ENCODE results near the gene CBX5.
"Not testable (repeated sequence)": the region's sequence is repeated elsewhere in the genome, so short reads cannot be mapped to it uniquely, and the experiment has no call there.

The CBX5 gene

DNA sequence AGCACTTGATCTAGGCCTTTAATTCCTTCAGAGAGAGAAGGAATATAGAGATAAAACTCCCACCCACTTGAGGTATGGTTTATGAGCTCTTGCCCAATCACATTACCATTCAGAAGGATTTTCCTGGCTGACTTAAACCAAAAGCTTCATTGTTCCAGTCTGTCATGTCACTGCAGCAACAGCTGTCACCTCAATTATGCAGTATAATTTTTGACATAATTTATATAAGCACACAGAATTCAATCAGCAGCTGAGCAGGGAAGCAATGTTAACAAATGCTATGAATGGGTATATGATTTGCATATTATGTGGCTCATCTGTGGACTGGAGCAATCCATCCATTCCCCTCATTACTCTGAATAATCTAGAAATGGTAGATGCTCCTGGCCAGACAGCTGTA lies 40.3 kb downstream of the CBX5 start:
- H3K4me3 ChIP-seq (ENCODE audit: extremely low read depth, insufficient read depth, low read length, poor library complexity, severe bottlenecking), result no peak overlapping the region
- H3K9me3 ChIP-seq (ENCODE audit: control insufficient read depth, low read length), result no peaks in the 10 kb centered on the region
- no peaks in the 10 kb centered on the region for H3K4me1 ChIP-seq (ENCODE audit: control insufficient read depth, insufficient read depth, low read length, poor library complexity, severe bottlenecking)
- no peak overlapping the region for H3K27ac ChIP-seq (ENCODE audit: low read depth, low read length, severe bottlenecking)
- peaks cover 93% of the 10 kb centered on the region for H3K36me3 ChIP-seq (ENCODE audit: control insufficient read depth, insufficient read depth, low read length)

DNA sequence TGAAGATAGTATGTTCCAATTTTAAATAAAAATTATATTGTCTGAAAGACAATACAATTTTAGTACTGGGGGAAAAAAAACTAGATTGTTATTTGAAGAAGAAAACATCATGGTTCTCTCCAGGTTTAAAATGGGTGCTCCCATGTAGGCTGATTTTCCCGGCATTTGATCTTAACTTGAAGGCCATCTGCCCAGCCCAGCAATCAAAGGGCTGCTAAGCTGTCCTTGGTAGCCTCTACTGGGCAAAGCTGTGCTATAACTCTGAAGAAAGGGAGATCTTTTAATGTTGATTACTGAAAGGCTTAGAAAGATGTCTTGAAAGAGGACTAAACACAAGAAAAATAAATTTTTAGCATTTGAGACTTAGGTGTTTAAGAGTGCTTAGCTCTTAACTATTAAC lies 41.4 kb downstream of the CBX5 start:
- Histone ChIP-seq H3K9me3 (ENCODE audit: control insufficient read depth, low read length) (no peaks in the 10 kb centered on the region), H3K4me1 (ENCODE audit: control insufficient read depth, insufficient read depth, low read length, poor library complexity, severe bottlenecking) (no peaks in the 10 kb centered on the region), H3K27ac (ENCODE audit: low read depth, low read length, severe bottlenecking) (no peak overlapping the region), H3K36me3 (ENCODE audit: control insufficient read depth, insufficient read depth, low read length) (peaks cover 87% of the 10 kb centered on the region), H3K4me3 (ENCODE audit: extremely low read depth, insufficient read depth, low read length, poor library complexity, severe bottlenecking) (no peak overlapping the region)
- 90 to 100% methylated on average over 1 of the region's 1 CpG for WGBS, 2 experiments (ENCODE audit: insufficient coverage in 2 of 2)

DNA sequence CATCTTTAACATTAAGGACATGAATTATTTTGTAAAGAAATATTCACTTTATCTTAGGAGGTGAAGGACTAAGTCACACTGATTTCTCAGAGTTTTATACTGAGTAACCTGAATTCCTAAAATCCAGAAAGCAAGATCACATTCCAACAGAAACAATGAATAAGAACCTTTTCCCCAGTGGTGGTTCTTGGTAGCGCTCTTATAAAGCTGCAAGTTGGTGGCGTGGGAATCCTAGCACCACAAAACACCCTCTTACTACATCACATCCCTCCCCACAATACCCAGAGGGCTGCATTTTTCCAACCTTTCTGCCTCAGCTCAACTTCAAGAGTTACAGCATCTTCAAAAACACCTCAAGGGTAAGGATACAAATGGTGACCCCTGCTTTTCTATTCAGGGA lies 47.1 kb downstream of the CBX5 start:
- no peaks in the 10 kb centered on the region for H3K9me3 ChIP-seq (ENCODE audit: control insufficient read depth, low read length)
- 95 to 100% methylated on average over 2 of the region's 2 CpGs for WGBS, 2 experiments (ENCODE audit: insufficient coverage in 2 of 2)
- no peak overlapping the region for H3K4me3 ChIP-seq (ENCODE audit: extremely low read depth, insufficient read depth, low read length, poor library complexity, severe bottlenecking)
- H3K27ac ChIP-seq (ENCODE audit: low read depth, low read length, severe bottlenecking), result no peak overlapping the region
- H3K36me3 ChIP-seq (ENCODE audit: control insufficient read depth, insufficient read depth, low read length), result peaks cover 45% of the 10 kb centered on the region
- H3K4me1 ChIP-seq (ENCODE audit: control insufficient read depth, insufficient read depth, low read length, poor library complexity, severe bottlenecking), result peaks cover 22% of the 10 kb centered on the region

DNA sequence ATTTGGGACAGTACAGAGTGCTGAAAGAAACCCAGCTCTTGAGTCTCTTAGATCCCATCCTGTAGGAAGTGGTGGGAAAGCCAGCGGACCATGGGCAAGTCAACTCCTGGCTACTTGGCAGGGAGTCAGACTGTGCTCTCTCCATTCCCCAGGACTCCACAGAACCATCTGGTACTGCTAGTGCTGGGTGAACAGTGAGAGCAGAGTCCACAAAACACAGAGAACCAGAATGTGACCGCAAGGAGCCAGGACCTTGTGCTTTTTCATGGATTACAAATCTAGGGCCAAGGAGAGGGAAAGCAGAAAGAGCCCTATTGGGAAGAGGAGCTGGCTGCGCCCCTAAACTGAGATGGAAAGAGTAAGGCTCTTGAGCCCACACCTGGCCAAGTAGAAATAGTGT lies 48.7 kb downstream of the CBX5 start:
- 93 to 97% methylated on average over 2 to 3 of the region's 3 CpGs for WGBS, 2 experiments (ENCODE audit: insufficient coverage in 2 of 2)
- H3K4me3 ChIP-seq (ENCODE audit: extremely low read depth, insufficient read depth, low read length, poor library complexity, severe bottlenecking); H3K9me3 ChIP-seq (ENCODE audit: control insufficient read depth, low read length): not testable (repeated sequence)

DNA sequence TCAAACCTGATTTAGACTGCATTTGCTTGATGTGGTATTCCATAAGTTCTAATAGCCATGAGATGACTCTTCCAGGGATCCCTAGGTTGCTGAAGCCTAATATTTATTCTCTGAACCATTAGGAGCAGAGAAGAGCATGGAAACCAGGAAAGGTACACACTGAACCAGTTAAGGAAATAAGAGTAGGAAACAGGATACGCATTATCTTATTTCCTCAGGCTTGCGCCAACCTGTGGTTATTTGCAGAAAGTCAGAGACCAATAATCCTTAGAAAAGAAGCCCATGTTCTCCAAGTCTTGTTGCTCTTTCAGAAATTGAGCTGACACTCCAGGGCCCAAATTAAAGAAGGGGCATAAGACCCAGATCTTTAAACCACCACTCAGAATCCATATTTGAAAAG lies 49.4 kb downstream of the CBX5 start:
- Histone ChIP-seq H3K4me3 (ENCODE audit: extremely low read depth, insufficient read depth, low read length, poor library complexity, severe bottlenecking) (no peak overlapping the region), H3K9me3 (ENCODE audit: control insufficient read depth, low read length) (no peaks in the 10 kb centered on the region), H3K36me3 (ENCODE audit: control insufficient read depth, insufficient read depth, low read length) (peaks cover 25% of the 10 kb centered on the region), H3K27ac (ENCODE audit: low read depth, low read length, severe bottlenecking) (peak overlapping the region; percentile 92), H3K4me1 (ENCODE audit: control insufficient read depth, insufficient read depth, low read length, poor library complexity, severe bottlenecking) (peaks cover 22% of the 10 kb centered on the region)
- WGBS, 2 experiments (ENCODE audit: insufficient coverage in 2 of 2), result 100% methylated on average over 2 of the region's 2 CpGs

More for the DNA sequence above, 48.7 kb downstream of the CBX5 start:
- H3K36me3 ChIP-seq (ENCODE audit: control insufficient read depth, insufficient read depth, low read length), result peaks cover 33% of the 10 kb centered on the region
- peaks cover 22% of the 10 kb centered on the region for H3K4me1 ChIP-seq (ENCODE audit: control insufficient read depth, insufficient read depth, low read length, poor library complexity, severe bottlenecking)
- H3K27ac ChIP-seq (ENCODE audit: low read depth, low read length, severe bottlenecking), result not testable (repeated sequence)

DNA sequence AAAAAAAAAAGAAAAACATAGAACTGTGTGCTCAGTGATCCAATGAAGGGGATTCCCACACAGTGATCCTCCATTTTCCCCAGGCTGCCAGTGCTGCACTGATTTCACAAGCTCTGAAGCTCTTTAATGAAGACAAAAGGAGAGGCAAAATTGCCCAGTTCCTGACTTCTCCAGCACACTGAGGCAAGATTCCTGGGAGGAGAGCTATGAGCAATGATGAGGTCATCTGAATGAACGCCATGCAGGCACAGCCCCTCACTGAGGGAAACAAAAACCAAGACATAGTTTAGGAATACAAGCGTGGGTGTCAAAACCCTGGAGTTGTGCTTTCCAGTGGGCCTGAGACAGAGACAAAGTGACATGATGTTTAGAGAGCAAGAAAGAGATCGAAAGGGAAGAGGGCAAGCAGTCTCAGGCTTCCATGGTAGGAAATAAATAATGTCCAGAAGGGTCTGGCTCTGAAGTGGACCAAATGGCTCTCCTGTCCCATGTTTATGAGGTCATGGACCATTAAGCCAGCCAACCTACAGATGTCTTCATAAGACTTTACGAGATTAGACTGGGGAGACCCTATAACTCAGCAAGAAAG lies 50.2 kb downstream of the CBX5 start:
- WGBS, 2 experiments (ENCODE audit: insufficient coverage in 2 of 2), result 63 to 79% methylated on average over 3 of the region's 4 CpGs
- H3K9me3 ChIP-seq (ENCODE audit: control insufficient read depth, low read length), result no peaks in the 10 kb centered on the region
- no peak overlapping the region for H3K4me3 ChIP-seq (ENCODE audit: extremely low read depth, insufficient read depth, low read length, poor library complexity, severe bottlenecking)
- H3K36me3 ChIP-seq (ENCODE audit: control insufficient read depth, insufficient read depth, low read length), result peaks cover 19% of the 10 kb centered on the region
- peak overlapping the region; percentile 92 for H3K27ac ChIP-seq (ENCODE audit: low read depth, low read length, severe bottlenecking)
- H3K4me1 ChIP-seq (ENCODE audit: control insufficient read depth, insufficient read depth, low read length, poor library complexity, severe bottlenecking), result peaks cover 22% of the 10 kb centered on the region

DNA sequence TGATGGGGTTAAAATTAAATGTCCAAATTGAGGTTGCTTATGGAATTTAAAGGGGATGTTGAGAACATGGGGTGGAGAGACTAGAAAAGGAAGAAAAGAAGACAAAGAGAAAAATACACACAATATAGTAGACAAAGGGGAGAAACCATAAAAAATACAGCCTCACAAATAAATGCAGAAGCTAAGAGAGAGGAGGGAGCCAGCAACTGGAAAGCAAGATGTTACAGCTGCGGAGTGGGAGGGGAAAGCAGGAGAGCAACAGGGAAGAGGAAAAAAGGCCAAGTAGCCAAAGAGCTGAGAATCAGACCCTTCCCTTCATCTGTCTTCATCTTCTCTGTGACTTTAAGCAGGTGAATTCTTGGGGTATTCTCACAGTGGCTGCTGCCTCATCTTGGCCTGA lies 51.5 kb downstream of the CBX5 start:
- H3K9me3 ChIP-seq (ENCODE audit: control insufficient read depth, low read length), result no peaks in the 10 kb centered on the region
- peaks cover 22% of the 10 kb centered on the region for H3K4me1 ChIP-seq (ENCODE audit: control insufficient read depth, insufficient read depth, low read length, poor library complexity, severe bottlenecking)
- no peak overlapping the region for H3K27ac ChIP-seq (ENCODE audit: low read depth, low read length, severe bottlenecking)
- peaks cover 14% of the 10 kb centered on the region for H3K36me3 ChIP-seq (ENCODE audit: control insufficient read depth, insufficient read depth, low read length)
- WGBS, 2 experiments (ENCODE audit: insufficient coverage in 2 of 2), result 100% methylated on average over 1 of the region's 1 CpG; no CpG with 5 or more reads in 1 of the 2 experiments
- H3K4me3 ChIP-seq (ENCODE audit: extremely low read depth, insufficient read depth, low read length, poor library complexity, severe bottlenecking), result no peak overlapping the region

DNA sequence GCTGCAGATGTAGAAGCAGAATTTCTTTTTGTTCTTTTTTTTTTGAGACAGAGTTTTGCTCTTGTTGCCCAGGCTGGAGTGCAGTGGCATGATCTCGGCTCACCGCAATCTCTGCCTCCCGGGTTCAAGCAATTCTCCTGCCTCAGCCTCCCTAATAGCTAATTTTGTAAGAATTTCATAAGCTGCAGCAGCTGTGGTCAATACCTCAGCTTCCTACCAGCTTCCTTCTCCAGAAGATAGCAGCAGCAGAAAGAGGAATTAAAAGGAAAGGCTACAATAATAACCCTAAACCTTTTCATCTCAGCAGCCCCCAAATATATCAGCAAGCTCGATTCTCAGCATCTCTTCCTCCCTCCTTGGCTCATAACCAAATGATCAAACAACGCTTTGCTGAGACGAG lies 52.0 kb downstream of the CBX5 start:
- Histone ChIP-seq H3K4me1 (ENCODE audit: control insufficient read depth, insufficient read depth, low read length, poor library complexity, severe bottlenecking) (peaks cover 22% of the 10 kb centered on the region), H3K36me3 (ENCODE audit: control insufficient read depth, insufficient read depth, low read length) (peaks cover 12% of the 10 kb centered on the region)
- H3K9me3 ChIP-seq (ENCODE audit: control insufficient read depth, low read length); H3K4me3 ChIP-seq (ENCODE audit: extremely low read depth, insufficient read depth, low read length, poor library complexity, severe bottlenecking); H3K27ac ChIP-seq (ENCODE audit: low read depth, low read length, severe bottlenecking): not testable (repeated sequence)
- WGBS, 2 experiments (ENCODE audit: insufficient coverage in 2 of 2), result 93 to 100% methylated on average over 3 to 4 of the region's 6 CpGs

DNA sequence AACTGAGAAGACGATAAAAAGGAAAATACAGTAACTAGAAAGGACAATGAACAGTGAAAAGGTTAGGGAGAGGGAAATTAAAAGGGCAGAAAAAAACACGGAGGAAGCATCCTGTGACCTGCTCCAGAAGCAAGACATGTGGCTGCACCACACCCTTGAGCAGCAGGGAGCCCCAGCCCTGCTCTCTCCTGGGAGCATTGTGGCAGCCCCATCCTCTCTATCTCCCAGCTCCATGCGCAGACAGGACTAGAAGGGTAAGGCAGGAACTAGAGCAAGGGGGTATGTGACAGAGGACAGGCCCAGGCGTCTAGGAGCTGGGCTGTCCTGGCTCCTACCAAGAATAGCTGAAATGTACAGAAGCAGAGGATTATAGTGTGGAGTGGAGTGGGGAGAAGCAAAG lies 52.5 kb downstream of the CBX5 start:
- WGBS, 2 experiments (ENCODE audit: insufficient coverage in 2 of 2), result 85 to 87% methylated on average over 4 of the region's 4 CpGs
- Histone ChIP-seq H3K9me3 (ENCODE audit: control insufficient read depth, low read length) (no peaks in the 10 kb centered on the region), H3K4me1 (ENCODE audit: control insufficient read depth, insufficient read depth, low read length, poor library complexity, severe bottlenecking) (peaks cover 22% of the 10 kb centered on the region), H3K36me3 (ENCODE audit: control insufficient read depth, insufficient read depth, low read length) (peaks cover 9% of the 10 kb centered on the region), H3K4me3 (ENCODE audit: extremely low read depth, insufficient read depth, low read length, poor library complexity, severe bottlenecking) (no peak overlapping the region), H3K27ac (ENCODE audit: low read depth, low read length, severe bottlenecking) (no peak overlapping the region)

DNA sequence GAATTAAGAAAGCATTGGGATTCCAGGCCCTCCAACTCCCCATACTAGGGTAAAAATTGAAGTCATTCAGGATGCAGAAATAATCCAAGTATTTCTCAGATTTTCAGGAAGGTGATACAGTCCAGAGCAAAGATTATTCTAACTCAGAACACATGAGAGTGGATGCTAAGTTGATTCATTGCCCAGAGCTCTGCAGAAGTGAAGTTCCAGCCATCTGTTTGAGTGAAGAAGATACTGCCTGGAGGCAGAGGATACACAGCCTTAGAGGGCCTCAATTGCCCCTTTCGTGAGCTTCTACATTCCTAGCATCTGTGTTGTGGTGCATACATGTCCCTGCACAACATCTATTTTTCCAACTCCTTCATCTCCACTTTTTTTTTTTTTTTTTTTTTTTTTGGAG lies 54.3 kb downstream of the CBX5 start:
- 100% methylated on average over 1 of the region's 1 CpG; no CpG with 5 or more reads in 1 of the 2 experiments for WGBS, 2 experiments (ENCODE audit: insufficient coverage in 2 of 2)
- no peaks in the 10 kb centered on the region for H3K9me3 ChIP-seq (ENCODE audit: control insufficient read depth, low read length)
- H3K4me1 ChIP-seq (ENCODE audit: control insufficient read depth, insufficient read depth, low read length, poor library complexity, severe bottlenecking), result peaks cover 17% of the 10 kb centered on the region
- no peaks in the 10 kb centered on the region for H3K36me3 ChIP-seq (ENCODE audit: control insufficient read depth, insufficient read depth, low read length)
- H3K4me3 ChIP-seq (ENCODE audit: extremely low read depth, insufficient read depth, low read length, poor library complexity, severe bottlenecking), result no peak overlapping the region
- no peak overlapping the region for H3K27ac ChIP-seq (ENCODE audit: low read depth, low read length, severe bottlenecking)

DNA sequence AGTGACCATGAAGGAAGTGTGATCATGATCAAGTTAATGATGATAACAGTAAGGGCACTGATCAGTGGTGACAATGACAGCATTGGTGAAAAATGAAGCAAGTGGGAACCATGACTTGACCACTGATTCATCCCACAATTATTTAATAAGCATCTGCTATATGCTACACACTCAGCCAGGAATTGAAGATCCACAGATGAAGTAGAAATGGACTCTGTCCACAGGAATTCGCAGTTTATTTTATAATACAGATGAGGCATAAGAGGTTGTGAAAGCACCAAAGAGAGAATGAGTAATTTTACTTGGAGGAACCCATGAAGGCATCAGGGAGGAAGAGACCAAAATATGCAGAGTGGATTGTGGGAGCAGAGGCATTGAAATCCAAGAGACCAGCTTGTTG lies 57.3 kb downstream of the CBX5 start:
- Histone ChIP-seq H3K27ac (ENCODE audit: low read depth, low read length, severe bottlenecking) (no peak overlapping the region), H3K9me3 (ENCODE audit: control insufficient read depth, low read length) (no peaks in the 10 kb centered on the region), H3K36me3 (ENCODE audit: control insufficient read depth, insufficient read depth, low read length) (no peaks in the 10 kb centered on the region), H3K4me3 (ENCODE audit: extremely low read depth, insufficient read depth, low read length, poor library complexity, severe bottlenecking) (no peak overlapping the region), H3K4me1 (ENCODE audit: control insufficient read depth, insufficient read depth, low read length, poor library complexity, severe bottlenecking) (peaks cover 10% of the 10 kb centered on the region)
- WGBS, 2 experiments (ENCODE audit: insufficient coverage in 2 of 2), result 83 to 100% methylated on average over 1 of the region's 1 CpG

Data from mesodermal cell (in vitro differentiated cells).